Stimulated activated CD4-positive, alpha-beta T cell treated with anti-CD3 and anti-CD28 coated beads, Interleukin-1b, Interleukin-23, amount 100 ng/mL, for 24 hours (primary cell): ENCODE results near the gene RHBDD2.
"Not testable (repeated sequence)": the region's sequence is repeated elsewhere in the genome, so short reads cannot be mapped to it uniquely, and the experiment has no call there.

Experiments used
- DNase-seq, 4 experiments: peaks; one replicate each; pipeline ENCODE4 v3.0.0-alpha.2; 2020; ENCODE audit warnings: low read depth in 4 of 4, low spot score in 1 of 4

The RHBDD2 gene

GRCh38 chr7:75878769-75879611 lies at the start of gene RHBDD2:
TSS of gene RHBDD2 (plus strand) at chr7:75879034. CDS start at chr7:75879083, 49 bp downstream.
- peak; percentile 94 to 97 (median 95) for DNase-seq

DNA sequence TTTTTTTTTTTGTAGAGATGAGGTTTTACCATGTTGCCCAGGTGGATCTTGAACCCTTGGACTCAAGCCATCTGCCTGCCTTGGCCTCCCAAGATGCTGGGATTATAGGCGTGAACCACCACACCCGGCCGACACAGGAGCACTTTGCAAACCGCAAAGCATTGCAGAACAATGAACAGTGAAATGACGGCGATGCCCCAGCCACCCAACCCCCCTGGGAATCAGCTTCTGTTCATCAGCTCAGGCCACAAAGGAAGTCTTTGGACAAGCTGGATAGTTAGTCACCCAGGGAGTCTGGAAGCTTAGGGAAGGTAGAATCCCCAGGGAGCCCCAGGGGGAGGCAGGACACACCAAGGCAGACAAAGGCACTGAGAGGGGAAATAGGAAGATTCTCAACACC lies 49.2 kb upstream of the RHBDD2 start:
- not testable (repeated sequence) for DNase-seq

- DNase-seq, result no peak
These were observed 47.9 kb upstream of the RHBDD2 start for GRCh38 chr7:75830978-75831377.

GRCh38 chr7:75833662-75834061 lies 45.2 kb upstream of the RHBDD2 start:
- DNase-seq, result not testable (repeated sequence)

GRCh38 chr7:75835688-75836285 lies 43.0 kb upstream of the RHBDD2 start:
- DNase-seq, result no peak

DNA sequence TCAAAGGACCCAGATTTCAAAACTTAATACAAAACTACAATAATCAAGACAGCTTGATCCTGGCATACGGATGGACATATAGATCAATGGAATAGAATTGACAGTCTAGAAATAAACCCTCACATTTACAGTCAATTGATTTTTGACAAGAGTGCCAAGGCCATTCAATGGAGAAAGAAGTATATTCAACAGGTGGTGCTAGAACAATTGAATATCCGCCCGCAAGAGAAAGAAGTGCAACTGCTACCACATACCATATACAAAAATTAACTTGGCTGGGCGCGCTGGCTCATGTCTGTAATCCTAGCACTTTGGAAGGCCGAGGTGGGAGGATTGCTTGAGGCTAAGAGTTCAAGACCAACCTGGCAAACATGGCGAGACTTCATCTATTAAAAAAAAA lies 42.0 kb upstream of the RHBDD2 start:
- no peak for DNase-seq

- DNase-seq, result not testable (repeated sequence)
These were observed 40.4 kb upstream of the RHBDD2 start for GRCh38 chr7:75838281-75838930.

GRCh38 chr7:75840029-75840428 lies 38.8 kb upstream of the RHBDD2 start:
- DNase-seq, result no peak

DNA sequence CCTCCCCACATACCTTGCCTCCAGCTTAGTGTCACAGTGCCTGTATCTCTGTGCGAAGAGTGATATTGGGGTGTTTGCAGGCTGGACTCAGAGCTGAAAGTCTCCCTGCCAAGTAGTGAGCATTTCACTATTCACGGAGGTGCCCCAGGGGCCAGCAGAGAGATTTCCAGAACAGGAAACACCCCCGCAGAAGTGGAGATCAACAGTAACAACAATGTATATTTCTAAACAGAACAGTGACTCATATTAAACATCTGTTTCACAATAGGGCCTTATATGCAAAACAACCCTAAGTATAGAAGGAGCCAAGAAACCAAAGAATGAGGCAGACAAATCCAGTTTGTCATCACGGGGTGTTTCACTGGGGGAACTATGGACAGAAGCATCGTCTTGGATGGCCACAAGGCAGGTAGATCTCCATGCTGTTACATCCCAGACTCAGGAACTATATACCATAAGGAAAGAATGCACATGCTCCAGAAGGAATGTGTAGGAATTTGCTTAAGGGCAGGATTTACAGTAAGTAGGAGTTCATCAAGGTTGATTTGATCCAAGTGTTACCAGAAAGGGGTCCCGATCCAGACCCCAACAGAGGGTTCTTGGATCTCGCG lies 35.9 kb upstream of the RHBDD2 start:
- peak in 3 of 4 experiments; percentile 12 to 20 (median 19) for DNase-seq

- no peak for DNase-seq
These were observed 35.2 kb upstream of the RHBDD2 start for GRCh38 chr7:75843613-75844116.

GRCh38 chr7:75844158-75844557 lies 34.7 kb upstream of the RHBDD2 start:
- DNase-seq, result no peak

- not testable (repeated sequence) for DNase-seq
These were observed 33.7 kb upstream of the RHBDD2 start for GRCh38 chr7:75845132-75845531.

DNA sequence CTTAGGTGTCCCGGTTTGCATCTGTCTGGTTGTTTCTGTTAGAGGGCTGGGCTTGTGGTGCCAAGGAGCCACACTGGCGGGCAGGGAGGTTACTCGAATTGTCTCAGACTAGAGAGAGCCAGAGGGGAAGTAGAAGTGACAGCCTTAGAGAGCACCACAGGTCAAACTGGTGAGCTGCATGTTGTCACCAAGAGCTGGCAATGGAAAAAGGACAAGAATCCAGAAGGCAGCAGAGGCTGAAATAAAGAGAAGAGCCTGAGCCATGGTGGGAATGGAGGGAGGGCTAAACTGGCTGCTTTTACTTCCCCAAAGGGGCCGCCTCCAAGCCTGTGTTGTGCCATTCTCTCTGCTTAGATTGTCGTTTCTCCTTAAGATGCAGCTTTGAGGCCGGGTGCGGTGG lies 31.1 kb upstream of the RHBDD2 start:
- DNase-seq, result no peak

DNA sequence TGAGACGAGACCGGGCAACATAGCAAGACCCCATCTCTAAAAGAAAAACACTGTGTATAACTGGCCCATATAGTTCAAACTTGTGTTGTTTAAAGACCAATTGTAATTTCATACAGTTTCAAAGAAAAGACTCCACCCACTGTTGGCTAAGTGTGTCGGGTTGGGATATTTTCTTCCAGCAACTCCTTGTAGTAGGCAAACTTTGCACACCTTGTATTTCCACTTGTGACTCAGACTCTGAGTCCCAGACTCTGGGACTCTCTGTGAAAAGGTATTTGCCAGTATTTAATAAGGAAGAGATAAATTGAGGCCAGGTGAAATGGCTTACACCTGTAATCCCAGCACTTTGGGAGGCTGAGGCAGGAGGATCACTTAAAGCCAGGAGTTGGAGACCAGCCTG lies 29.3 kb upstream of the RHBDD2 start:
- no peak for DNase-seq

GRCh38 chr7:75850235-75850634 lies 28.6 kb upstream of the RHBDD2 start:
- no peak for DNase-seq

DNA sequence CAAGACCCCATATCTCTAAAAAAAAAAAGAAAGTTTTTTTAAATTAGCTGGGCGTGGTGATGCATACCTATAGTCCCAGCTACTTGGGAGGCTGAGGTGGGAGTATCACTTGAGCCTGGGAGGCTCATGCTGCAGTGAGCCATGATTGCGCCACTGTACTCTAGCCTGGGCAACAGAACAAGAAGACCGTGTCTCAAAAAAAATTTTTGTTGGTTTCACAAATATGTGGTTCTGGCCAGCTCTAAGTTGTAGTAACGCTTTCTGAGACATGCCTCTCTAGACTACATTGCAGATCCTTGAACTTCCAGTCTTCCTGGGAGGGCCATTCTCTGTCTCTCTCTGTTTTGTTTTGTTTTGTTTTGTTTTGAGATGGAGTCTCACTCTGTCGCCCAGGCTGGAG lies 24.6 kb upstream of the RHBDD2 start:
- DNase-seq, result no peak

DNA sequence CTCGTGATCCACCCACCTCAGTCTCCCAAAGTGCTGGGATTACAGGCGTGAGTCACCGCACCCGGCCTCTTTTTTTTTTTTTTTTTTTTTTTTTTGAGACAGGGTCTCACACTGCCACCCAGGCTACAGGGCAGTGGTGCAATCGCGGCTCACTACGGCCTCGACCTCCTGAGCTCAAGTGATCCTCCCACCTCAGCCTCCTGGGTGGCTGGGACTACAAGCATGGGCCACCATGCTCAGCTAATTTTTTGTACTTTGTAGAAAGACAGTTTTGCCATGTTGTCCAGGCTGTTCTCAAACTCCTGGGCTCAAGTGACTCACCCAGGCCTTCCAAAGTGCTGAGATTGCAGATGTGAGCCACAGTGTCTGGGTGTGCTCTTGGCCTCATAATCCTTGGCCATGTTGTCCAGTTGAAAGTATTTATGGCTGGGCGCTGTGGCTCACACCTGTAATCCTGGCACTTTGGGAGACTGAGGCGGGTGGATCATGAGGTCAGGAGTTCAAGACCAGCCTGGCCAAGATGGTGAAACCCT lies 24.0 kb upstream of the RHBDD2 start:
- not testable (repeated sequence) for DNase-seq

GRCh38 chr7:75856536-75856935 lies 22.3 kb upstream of the RHBDD2 start:
- no peak for DNase-seq

DNA sequence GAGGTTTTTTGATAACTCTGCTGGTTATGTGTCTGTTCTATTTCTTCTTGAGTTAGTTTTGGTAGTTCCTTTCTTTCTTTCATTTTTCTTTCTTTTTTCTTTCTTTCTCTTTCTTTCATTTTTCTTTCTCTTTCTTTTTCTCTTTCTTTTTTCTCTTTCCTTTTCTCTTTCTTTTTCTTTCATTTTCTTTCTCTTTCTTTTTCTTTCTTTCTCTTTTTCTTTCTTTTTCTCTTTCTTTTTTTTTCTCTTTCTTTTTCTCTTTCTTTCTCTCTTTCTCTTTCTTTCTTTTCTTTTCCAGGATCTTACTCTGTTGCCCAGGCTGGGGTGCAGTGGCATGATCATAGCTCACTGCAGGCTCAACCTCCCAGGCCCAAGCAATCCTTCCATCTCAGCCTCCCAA lies 20.4 kb upstream of the RHBDD2 start:
- no peak for DNase-seq

DNA sequence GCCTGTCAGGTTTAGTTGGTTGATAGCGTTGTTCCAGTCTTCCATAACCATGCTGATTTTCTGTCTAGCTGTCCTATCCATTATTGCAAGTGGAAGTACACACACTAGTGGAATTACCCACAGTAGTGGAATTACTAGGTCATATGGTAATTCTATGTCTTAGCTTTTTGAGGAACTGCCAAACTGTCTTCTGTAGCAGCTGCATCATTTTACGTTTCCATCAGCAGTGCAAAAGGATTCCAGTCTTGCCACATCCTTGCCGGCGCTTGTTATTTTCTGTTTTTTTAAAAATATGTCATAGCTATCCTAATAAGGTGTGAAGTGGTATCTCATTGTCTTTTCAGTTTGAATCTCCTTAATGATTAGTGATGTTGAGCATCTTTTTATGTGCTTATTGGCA lies 17.2 kb upstream of the RHBDD2 start:
- DNase-seq, result no peak

- not testable (repeated sequence) for DNase-seq
These were observed 14.6 kb upstream of the RHBDD2 start for GRCh38 chr7:75864251-75864650.
